ENCODE data around the gene COL25A1.

DNA sequence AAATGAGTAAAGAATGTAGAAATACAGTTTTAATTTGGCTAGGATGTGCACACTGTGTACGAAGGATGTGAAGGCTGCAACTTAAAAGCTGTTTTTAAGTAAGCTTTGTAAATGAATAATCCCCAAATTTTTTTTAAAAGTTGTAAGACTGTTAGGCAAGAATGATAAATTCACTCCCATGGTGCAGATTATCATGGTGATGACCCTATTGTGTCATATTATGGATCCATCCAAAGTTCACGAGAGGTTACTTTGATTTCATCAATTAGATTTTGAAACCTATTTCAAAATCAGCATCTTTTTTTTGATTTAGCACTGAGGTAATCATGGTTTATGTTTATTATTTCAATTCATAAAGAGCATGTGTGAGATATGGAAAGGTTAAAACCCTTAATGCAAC, 476.7 kb downstream of the COL25A1 start:
- TF ChIP-seq POLR2AphosphoS5 (IDR thresholded peaks at IDR 0.05; ENCODE audit: borderline replicate concordance, low read depth, low read length) (no peak), EZH2 (IDR thresholded peaks at IDR 0.05) (no peak)
